ENCODE results near the gene ALDH3B1.
"Not testable (repeated sequence)": the region's sequence is repeated elsewhere in the genome, so short reads cannot be mapped to it uniquely, and the experiment has no call there.

Gene ALDH3B1

DNA sequence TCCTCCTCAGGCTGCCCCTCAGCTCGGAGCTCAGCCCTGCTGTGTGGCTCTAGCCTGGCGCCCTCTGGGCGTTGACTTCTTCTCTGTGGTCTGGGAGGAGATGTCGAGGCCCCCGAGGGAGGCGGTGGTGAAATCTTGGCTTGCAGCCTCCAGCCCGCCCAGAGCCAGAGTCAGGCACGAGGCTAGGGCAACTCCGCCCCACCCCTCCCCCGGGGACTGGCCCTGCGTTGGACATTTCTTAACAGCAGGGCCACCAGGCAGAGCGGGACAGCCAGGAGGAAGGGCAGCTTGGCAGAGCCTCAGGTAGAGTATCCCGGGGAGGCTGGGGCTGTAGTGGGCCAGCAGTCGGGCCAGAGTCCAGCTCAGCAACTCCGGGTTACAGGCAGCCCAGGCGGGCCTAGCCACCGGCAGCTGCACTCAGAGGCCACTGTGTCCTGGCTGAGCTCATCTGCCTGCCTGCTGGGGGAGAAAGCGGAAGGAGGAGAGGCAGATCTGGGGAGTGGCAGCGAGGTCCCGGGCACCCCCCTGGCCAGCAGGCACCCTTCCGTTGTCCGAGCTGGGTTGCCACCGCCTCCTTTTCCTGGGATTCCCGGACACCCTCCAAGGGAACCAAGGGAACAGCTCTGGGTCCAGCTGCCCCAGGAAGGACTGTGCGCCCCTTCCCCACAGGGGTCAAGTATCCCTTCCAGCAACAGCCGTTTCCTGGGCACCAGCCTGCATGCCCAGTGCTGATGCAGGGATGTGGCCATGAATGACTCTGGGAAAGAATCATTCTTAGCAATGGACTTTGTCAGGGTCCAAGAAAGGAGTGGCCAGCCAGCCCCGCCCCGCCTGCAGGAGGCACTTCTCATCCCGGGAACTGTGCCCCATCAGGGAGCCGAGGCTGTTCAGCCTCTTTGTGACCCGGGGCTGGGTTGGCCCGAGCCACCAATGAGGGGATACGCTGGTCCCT lies at the start of gene ALDH3B1:
Gene ALDH3B1, plus strand, starts transcription at position 238 of the 952 bp plus-strand sequence. CDS start 4,971 bp downstream, outside the sequence.
- DNase-seq: no peak

GRCh38 chr11:67963217-67963616 lies 46.9 kb upstream of the ALDH3B1 start:
- DNase-seq: not testable (repeated sequence)

GRCh38 chr11:67963879-67964278 lies 46.2 kb upstream of the ALDH3B1 start:
- DNase-seq: not testable (repeated sequence)

- DNase-seq: not testable (repeated sequence)
Measured at GRCh38 chr11:67964746-67965145, 45.4 kb upstream of the ALDH3B1 start.

DNA sequence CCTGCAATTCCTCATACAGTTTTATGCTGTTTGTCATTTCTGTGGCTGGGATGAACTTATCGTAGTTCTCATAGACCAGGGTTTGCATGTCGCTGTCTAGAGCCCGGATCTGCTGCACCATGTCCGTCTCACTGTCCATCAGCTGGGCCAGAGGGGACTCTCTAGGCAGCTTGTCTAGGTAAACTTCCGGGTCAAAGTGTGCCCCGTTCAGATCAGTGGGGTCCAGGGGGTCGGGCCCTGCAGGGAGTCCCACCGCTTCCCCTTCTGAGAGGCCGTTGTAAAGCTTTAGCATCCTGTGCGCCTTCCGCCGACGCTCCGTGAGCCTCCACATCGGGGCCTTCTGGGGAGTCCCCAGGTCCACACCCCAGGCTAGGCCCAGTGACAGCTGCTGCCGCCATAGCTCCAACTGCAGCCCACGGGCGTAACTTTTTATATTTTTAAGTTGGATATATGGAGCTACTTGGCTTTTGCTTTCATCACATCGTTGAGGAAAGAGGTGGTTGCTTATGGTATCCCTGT lies 44.2 kb upstream of the ALDH3B1 start:
- DNase-seq: not testable (repeated sequence)

- not testable (repeated sequence) for DNase-seq
Measured at GRCh38 chr11:67974746-67975145, 35.4 kb upstream of the ALDH3B1 start.

GRCh38 chr11:67978766-67979418 lies 31.2 kb upstream of the ALDH3B1 start:
- DNase-seq: not testable (repeated sequence)

DNA sequence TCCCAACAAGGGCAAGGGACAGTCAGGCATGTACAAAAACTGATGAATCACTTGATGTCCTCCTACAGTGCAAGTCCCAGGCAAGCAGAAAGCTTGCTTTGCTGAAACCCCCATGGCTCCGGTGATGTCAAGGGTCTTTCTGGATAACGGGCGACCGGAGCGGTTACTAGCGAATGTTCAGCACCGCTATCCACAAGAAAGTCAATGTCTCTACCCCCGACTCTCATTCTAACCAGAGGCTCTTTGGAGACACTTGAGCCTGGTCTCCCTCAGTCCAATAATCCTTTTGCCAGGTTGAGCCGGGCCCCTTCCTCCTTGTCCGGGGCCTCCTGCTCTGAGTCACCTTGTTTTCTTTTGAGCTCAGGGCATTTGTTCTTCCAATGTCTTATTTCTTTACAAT lies 28.9 kb upstream of the ALDH3B1 start:
- not testable (repeated sequence) for DNase-seq

DNA sequence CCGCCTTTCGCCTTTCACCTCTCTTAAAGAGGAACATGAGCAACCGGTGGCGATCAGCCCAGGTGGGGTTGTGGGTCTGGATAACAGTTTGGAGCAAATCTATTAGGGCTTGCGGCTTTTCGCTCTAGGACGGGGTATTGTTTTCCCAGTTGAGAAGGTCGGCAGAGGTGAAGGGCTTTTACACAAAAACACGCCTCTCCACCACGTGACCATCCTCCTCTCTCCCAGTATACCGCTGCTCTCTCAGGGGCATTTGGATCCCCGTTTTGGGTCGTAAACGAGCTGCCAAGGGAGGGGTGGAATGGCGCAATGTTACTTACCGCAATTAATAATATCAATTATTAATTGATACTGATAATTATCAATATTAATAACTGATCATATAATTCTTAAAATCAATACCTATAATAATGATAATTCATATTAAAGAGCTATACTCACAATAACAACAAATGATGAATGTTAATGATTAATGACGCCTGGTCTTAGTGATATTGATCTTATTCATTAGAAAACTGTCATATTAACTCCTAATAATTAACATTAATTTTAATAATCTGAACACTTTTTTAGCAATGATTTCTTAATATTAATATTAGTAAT lies 27.8 kb upstream of the ALDH3B1 start:
- not testable (repeated sequence) for DNase-seq

GRCh38 chr11:67983951-67984350 lies 26.2 kb upstream of the ALDH3B1 start:
- no peak for DNase-seq

GRCh38 chr11:67985302-67985701 lies 24.8 kb upstream of the ALDH3B1 start:
- not testable (repeated sequence) for DNase-seq

DNA sequence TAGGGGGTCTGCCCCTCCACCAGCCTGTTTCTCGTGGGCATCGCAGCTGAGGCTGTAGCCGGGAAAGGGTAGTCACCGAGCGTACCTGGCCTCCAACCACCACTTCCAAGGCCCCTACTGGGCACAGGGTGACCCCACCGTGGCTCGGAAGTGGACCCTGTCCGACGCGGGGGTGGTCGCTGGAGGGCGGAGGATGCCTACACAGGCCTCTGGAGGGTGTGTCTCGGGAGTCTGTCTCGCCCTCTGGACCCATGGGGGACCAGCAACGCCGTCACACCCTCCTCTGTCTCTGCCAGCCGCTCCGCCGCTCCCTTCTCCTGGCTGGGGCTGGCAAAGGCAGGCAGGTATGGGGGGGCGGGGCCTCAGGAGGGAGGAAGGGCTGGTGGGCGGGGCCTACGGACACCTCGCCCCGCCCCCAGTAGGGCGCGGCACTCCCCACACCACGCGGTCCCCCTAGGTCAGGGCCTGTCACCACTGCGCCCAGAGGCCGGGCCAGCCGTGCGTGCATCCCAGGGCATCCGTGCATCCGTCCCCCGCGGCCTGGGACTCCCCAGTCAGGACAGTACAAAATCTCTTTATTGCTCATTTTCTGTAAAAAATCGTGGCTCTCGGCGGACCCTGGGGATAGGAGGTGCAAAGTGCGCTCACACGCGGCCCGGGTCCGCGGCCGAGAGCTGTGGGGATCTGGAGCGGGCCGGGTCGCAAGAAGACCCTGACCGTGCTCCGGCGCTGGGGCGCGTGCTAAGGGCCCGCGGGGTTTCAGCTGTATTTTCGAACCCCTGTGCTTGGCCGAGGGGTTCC lies 19.4 kb upstream of the ALDH3B1 start:
- DNase-seq: not testable (repeated sequence)

- DNase-seq: not testable (repeated sequence)
Measured at GRCh38 chr11:67991347-67992121, 18.6 kb upstream of the ALDH3B1 start.

DNA sequence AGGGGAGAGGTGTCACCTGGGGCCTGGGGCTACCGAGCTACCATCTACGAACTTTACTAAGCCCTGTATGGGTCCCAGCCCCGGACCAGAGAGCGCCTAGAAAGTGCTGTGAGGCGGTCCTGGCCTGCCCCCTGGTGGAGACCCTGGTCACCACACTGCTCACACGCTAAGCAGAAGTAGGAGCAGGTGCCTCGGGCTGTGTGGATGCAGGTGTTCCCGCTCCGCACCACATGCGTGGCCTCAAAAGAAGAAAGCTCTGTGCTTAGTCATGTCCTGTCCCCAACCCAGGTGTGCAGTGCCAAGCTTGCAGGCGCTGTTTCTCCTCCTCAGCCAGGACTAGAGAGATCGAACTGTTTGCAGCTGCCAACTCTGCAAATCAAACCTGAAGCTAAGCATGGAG lies 16.3 kb upstream of the ALDH3B1 start:
- not testable (repeated sequence) for DNase-seq

DNA sequence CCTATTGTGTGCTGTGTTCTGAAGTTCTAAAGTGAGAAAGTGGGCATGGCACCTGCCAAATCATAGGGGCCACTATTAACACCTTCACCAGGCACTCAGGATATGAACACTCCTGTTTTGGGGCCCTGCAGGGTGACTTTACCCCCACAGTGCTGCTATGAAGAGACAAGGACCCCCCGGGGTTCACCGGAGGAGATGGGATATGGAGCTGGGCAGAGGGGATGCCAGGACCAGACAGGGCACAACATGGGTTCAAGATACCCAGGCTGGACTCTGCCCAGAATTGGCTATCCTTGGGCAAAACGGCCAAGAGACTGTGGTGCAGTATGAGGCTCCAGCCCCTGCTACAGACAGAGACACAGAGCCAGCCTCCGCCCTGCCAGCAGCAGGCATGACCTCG lies 15.7 kb upstream of the ALDH3B1 start:
- DNase-seq: not testable (repeated sequence)

DNA sequence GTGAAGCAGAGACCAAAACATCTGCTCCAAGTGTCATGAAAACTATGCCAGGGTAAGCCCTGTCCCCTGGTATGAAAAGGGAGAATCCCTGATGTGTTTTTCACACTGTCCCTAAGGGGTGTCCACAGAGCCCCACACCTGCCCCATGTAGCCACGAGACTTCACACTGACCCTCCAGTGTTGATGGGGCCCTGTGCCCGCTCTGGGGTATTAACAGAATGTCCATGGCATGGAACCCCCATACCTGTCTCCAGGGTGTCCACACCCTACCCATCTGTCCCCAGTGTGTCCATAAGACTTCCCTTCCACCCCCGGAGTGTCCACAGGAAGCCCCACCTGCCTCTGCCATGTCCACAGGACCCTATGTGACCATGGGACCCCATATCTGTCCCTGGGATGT lies 15.0 kb upstream of the ALDH3B1 start:
- DNase-seq: not testable (repeated sequence)

GRCh38 chr11:67995579-67995978 lies 14.5 kb upstream of the ALDH3B1 start:
- DNase-seq: not testable (repeated sequence)

DNA sequence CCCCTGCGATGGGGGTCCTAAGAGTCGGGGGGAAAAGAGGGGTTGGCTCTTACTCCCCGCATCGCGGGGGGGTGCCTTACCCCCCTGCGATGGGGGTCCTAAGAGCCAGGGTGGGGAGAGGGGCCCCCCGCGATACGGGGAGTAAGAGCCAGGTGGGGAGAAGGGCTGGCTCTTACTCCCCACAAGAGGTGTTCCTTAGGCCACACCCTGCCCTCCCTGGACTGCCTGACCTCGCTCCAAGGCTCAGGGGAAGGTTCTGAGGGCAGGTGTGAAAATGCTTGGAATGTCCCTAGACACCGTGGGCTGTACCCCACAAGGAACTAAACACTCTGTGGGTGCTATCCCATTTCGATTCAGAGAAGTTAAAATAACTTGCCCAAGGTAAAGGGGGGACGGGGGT lies 14.1 kb upstream of the ALDH3B1 start:
- DNase-seq: no peak

DNA sequence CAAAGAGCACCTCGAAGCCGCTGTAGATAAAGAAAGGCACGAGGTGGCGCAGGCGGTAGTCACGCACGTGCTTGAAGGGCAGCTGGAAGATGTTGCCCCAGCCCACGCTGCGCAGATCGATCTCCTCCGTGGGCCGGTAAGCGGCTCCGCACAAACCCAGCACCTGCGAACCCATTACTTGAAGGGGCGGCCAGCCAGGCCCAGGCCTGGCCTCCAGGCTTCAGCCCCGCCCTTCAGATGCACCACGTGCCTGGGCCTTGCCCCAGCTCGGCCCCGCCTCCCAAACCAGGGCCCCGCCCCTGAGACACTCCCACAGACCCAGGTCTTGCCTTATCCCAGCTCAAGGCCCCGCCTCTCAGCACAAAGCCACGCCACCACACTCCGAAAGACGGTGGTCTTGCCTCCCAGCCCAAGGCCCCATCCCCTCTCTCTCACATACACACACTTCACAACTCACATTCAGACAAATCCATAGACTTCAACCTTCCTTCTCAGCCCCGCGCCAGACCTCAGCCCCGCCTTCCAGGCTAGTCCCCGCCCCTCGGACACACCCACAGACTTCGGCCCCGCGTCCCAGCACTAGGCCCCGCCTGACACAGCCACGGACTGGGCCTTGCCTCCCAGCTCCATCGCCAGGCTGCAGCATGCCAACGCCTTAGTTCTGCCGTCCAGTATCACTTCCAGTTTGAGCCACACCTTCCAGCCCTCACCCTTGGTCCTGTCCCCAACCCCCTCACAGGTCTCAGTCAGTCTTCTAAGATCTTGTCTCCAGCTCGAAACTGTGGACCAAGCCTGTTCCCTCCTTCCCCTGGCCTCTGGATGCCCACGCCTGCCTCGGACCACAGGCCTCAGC lies 13.3 kb upstream of the ALDH3B1 start:
- DNase-seq: no peak

DNA sequence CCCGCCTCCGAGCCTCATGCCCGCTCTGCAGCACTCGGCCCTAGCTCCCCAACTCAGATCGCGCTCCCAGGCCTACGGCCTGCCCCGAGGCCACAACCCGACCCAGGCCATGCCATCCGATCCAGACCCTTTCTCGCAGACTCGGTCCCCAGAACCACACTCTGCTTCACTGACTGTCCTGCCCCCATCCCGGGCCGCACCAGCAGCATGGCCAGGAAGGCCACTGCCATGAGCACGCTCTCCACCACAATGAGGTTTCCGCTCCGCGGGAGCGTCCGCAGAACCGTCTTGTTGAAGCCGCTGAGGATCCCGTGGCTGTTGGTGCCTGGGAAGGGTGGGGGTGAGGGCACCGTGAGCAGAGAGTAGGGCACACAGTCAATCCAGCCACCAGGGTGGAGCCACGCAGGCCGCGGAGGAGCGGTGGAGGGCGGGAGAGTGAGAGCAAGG lies 12.6 kb upstream of the ALDH3B1 start:
- no peak for DNase-seq

Measured in stimulated activated naive CD4-positive, alpha-beta T cell treated with Interleukin-2 at 50 U/mL for 16 hours (primary cell).